ENCODE measurements around the gene ELMO1. TPM values are rescaled to one million over a fixed set of nuclear protein-coding genes. Genes with fewer than 3 reads are reported as not detected.

The ELMO1 gene
- total and polyA plus RNA-seq, 8 donors, result 18.2 to 55.3 (median 45.6) TPM

DNA sequence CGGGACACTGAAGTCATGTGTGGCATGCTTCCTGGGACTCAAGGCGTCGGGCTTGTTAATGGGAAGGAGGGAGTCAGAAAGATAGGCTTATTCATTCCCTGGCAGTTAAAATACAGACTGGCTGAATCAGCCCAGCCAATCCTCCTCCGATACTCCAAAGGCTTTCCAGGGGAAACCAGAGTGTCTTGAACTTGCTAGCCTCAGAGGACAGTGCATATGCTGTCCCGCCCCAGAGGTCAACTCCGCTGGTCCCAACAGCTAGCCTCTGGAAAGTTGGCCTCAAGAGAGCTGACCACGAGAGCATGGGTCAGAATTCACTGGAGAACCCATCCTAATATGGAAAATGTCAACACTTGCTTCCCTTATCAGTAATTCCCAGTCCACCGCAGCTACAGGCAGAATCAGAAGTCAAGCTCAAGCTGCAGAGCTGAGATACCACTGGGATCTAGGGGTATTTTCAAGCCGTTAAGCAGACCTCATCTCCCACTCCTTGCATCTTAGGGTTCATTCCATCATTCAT is 43.0 kb downstream of the ELMO1 start:
- ATAC-seq (peak; percentile 58), DNase-seq (no peak)
- intact Hi-C loops (cut with DNase I), result no loop called here
- Histone ChIP-seq H3K9me3 (peaks cover 0 to 6% of the 10 kb centered on the region in 2 donors), H3K4me3 (no peak overlapping the region), H3K36me3 (no peaks in the 10 kb centered on the region), H3K4me1 (peaks cover 9 to 43% of the 10 kb centered on the region in 2 donors), H3K27me3 (no peaks in the 10 kb centered on the region), H3K27ac (no peak overlapping the region)
- TF ChIP-seq, protein P1, sequence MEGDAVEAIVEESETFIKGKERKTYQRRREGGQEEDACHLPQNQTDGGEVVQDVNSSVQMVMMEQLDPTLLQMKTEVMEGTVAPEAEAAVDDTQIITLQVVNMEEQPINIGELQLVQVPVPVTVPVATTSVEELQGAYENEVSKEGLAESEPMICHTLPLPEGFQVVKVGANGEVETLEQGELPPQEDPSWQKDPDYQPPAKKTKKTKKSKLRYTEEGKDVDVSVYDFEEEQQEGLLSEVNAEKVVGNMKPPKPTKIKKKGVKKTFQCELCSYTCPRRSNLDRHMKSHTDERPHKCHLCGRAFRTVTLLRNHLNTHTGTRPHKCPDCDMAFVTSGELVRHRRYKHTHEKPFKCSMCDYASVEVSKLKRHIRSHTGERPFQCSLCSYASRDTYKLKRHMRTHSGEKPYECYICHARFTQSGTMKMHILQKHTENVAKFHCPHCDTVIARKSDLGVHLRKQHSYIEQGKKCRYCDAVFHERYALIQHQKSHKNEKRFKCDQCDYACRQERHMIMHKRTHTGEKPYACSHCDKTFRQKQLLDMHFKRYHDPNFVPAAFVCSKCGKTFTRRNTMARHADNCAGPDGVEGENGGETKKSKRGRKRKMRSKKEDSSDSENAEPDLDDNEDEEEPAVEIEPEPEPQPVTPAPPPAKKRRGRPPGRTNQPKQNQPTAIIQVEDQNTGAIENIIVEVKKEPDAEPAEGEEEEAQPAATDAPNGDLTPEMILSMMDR (IDR thresholded peaks at IDR 0.05), result no peak

DNA sequence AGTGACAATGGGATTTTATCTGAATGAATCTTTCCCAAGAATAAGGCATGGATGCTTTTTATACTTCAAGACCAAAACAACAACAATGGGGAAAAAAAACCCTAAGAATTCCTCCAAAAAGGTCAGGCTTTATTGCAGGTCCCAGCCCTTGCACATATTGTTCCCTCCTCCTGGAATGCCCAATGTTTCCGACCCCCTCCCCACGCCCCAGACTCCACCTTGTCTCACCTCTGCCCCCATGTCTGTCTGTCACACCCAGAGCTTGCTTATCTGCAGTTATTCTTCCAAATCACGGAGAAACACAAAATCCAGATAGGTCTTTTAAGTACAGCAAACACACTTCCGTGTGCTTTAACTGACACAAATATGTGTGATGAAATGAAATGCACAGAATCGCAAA is 43.5 kb downstream of the ELMO1 start:
- Histone ChIP-seq H3K9me3 (peaks cover 0 to 6% of the 10 kb centered on the region in 2 donors), H3K27ac (no peak overlapping the region), H3K4me3 (no peak overlapping the region), H3K4me1 (peaks cover 9 to 41% of the 10 kb centered on the region in 2 donors), H3K36me3 (no peaks in the 10 kb centered on the region), H3K27me3 (no peaks in the 10 kb centered on the region)
- DNase-seq (no peak), ATAC-seq (no peak)
- TF ChIP-seq, protein P1 (IDR thresholded peaks at IDR 0.05), result no peak
- intact Hi-C loops (cut with DNase I), result no loop called here

DNA sequence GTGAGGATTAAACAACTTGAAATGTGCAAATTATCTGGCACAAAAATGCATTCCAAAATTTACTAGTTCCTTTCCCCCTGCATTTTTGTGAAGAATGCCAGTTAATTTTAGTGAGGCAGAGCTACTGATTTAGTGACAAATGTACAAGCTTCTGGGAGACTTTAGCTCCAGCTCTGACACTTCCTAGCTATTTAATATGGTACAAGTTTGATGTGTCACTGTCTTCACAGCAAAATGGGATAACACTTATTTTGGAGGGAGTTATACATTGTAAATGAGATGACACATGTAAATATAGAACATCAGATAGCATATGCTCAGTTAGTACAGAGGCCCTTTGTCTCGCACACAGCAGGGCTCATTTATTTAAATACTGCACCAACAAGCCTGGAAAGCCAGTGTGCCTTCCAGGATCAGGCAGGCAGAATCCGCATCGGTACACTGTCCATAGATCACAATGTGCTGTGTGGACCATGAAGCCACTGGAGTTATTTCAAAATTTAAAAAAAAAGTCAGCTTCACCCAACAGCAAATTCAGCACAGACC is 48.7 kb downstream of the ELMO1 start:
- H3K4me1 ChIP-seq, result peaks cover 0 to 10% of the 10 kb centered on the region in 2 donors
- no peak overlapping the region for H3K27ac ChIP-seq
- DNase-seq (no peak), ATAC-seq (no peak)
- peaks cover 0 to 6% of the 10 kb centered on the region in 2 donors for H3K9me3 ChIP-seq
- H3K4me3 ChIP-seq, result no peak overlapping the region
- TF ChIP-seq, protein P1 (IDR thresholded peaks at IDR 0.05), result no peak
- intact Hi-C loops (cut with DNase I), result no loop called here
- no peaks in the 10 kb centered on the region for H3K36me3 ChIP-seq
- H3K27me3 ChIP-seq, result no peaks in the 10 kb centered on the region

DNA sequence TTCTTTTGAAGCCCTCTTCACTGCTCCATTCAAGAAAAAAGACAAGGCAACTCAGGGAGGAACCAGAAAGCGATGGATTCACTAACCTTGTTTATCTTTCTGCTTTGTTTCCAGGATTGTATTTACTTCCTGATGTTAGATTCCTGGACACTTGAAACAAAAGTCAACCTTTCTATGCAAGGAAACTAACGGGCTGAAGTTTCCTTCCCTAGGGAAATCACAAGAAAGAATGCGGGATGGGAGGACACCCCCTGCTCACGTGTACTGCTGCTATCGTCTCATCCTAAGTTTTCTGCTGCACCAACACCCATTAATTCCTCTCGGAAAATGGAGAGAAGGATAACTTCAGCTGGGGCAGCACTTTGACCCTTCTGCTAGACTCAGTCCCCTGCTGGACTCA is 50.3 kb downstream of the ELMO1 start:
- Histone ChIP-seq H3K27ac (peak overlapping the region in 1 of 2 donors; percentile 58), H3K4me3 (no peak overlapping the region), H3K36me3 (no peaks in the 10 kb centered on the region), H3K27me3 (no peaks in the 10 kb centered on the region), H3K9me3 (peaks cover 0 to 6% of the 10 kb centered on the region in 2 donors), H3K4me1 (peaks cover 0 to 10% of the 10 kb centered on the region in 2 donors)
- no peak for ATAC-seq
- TF ChIP-seq, protein P1 (IDR thresholded peaks at IDR 0.05), result no peak
- intact Hi-C loops (cut with DNase I), result no loop called here
- DNase-seq, result no peak

DNA sequence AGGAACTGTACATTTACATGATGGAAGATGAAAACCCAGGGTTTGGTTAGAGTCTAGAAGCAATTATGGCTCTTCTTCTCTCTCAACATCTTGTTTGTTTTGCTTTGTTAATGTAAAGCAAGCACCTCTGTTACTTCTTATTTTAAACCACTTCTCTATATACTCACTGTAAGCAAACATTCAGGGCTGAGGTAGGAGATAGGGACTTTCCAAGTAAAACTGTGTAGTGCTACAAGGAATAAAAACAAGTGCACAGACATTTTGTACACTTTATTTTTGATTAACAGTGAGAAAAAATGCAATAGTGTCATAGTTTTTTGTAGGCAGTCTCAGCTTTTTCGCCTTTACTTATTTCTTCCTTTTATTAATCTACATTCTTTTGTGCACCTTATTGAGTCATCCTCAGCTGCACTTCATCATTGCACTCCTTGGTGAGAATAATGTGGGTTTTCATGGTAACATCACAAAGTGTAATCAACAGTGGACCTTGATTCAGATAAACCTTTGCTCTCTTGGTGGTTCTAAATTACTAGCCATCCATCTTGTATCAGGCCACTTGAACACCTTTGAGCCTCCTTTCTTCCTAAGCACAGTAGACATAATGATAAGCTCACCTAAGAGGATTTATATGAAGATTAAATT is 52.9 kb downstream of the ELMO1 start:
- TF ChIP-seq, protein P1 (IDR thresholded peaks at IDR 0.05), result no peak
- DNase-seq, result no peak
- H3K27me3 ChIP-seq, result no peaks in the 10 kb centered on the region
- H3K36me3 ChIP-seq, result no peaks in the 10 kb centered on the region
- no peaks in the 10 kb centered on the region for H3K9me3 ChIP-seq
- ATAC-seq, result no peak
- H3K27ac ChIP-seq, result no peak overlapping the region
- no peak overlapping the region for H3K4me3 ChIP-seq
- peaks cover 0 to 27% of the 10 kb centered on the region in 2 donors for H3K4me1 ChIP-seq
- intact Hi-C loops (cut with DNase I), result no loop called here

Data from left lung (tissue), 10 donors.